ENCODE results near the gene CSRP3. TPM values are rescaled to one million over a fixed set of nuclear protein-coding genes. Genes with fewer than 3 reads are reported as not detected.

CSRP3 gene
- total and polyA plus RNA-seq, 9 of the 15 experiments (the other 6 are each of a cell fraction or from before 2014, with no cell fraction given) = 0.14 TPM; not detected in 8

- WGBS (ENCODE audit: insufficient coverage, low coverage, missing lambda C conversion rate) = 76% methylated on average over 4 of the region's 4 CpGs
- H3K79me2 ChIP-seq (ENCODE audit: control insufficient read depth, insufficient read depth, low read length) = no peaks in the 10 kb centered on the region
- no peaks in the 10 kb centered on the region for H4K20me1 ChIP-seq (replicated peaks; ENCODE audit: control insufficient read depth, insufficient read depth, low read length)
- H3K9me3 ChIP-seq (replicated peaks; ENCODE audit: control insufficient read depth, insufficient read depth, low read depth, low read length) = no peaks in the 10 kb centered on the region
- H3K36me3 ChIP-seq (ENCODE audit: control insufficient read depth, insufficient read depth, low read length) = peaks cover 34% of the 10 kb centered on the region
- in situ Hi-C loops (cut with MboI) = no loop called here
- H3K4me3 ChIP-seq = no peak overlapping the region
- intact Hi-C loops (cut with micrococcal nuclease) = no loop called here
- no TSS peak for BruUV-seq (replicated peaks)
- H3K9ac ChIP-seq (ENCODE audit: insufficient read depth in 1 of 2, low read depth in 2 of 2, low read length in 2 of 2) = no peak overlapping the region
- no peaks in the 10 kb centered on the region for H3K27me3 ChIP-seq (ENCODE audit: control insufficient read depth in 2 of 2, insufficient read depth in 2 of 2, low read length in 2 of 2)
- H3K9me1 ChIP-seq (ENCODE audit: control insufficient read depth, insufficient read depth, low read length) = no peaks in the 10 kb centered on the region
- ATAC-seq = no peak
- no peak for DNase-seq (ENCODE audit: extremely low read depth in 1 of 4, low spot score in 3 of 4)
- no peak overlapping the region; the same call in 1 of the 2 replicates for H2AFZ ChIP-seq (ENCODE audit: low read depth, low read length)
- no peak for FAIRE-seq
- no peak overlapping the region for H3K4me2 ChIP-seq (ENCODE audit: insufficient read depth, low read length)
- no peaks in the 10 kb centered on the region; a peak in 1 of 5 replicates for H3K4me1 ChIP-seq (replicated peaks in 1 of 2; ENCODE audit: control insufficient read depth in 2 of 2, insufficient read depth in 2 of 2, low read length in 2 of 2)
- H3K27ac ChIP-seq (ENCODE audit: extremely low read depth, low read depth, low read length) = no peak overlapping the region
- ChIA-PET CTCF (ENCODE audit: low intra/inter-chr PET ratio) (no interaction called here), POLR2A (no interaction called here)
- TF ChIP-seq TCF15 (CRISPR knock-in tag; IDR thresholded peaks at IDR 0.05) = no peak
- TF ChIP-seq NFIX (CRISPR knock-in tag; IDR thresholded peaks at IDR 0.05; ENCODE audit: low read depth) = no peak
- no peak for TF ChIP-seq POLR2B (IDR thresholded peaks at IDR 0.05; ENCODE audit: low read depth, partially characterized antibody)
- no peak for TF ChIP-seq ZBTB40 (IDR thresholded peaks at IDR 0.05)
- TF ChIP-seq ZBTB40 (CRISPR knock-in tag; IDR thresholded peaks at IDR 0.05) = no peak
- TF ChIP-seq EZH2 (IDR thresholded peaks at IDR 0.05; ENCODE audit: borderline replicate concordance, low read depth, low read length) = no peak
- TF ChIP-seq CLOCK (CRISPR knock-in tag; IDR thresholded peaks at IDR 0.05; ENCODE audit: borderline replicate concordance) = no peak
- TF ChIP-seq KDM4B (IDR thresholded peaks at IDR 0.05; ENCODE audit: borderline replicate concordance in 2 of 2, low read depth in 1 of 2) = no peak
Measured at GRCh38 chr11:19164230-19164855, 37.4 kb downstream of the CSRP3 start.
